ENCODE measurements around the gene ADARB2.

GRCh38 chr10:1462521-1462920, 274.8 kb downstream of the ADARB2 start:
- TF ChIP-seq RCOR1 (conservative IDR thresholded peaks at IDR 0.05; ENCODE audit: low read depth, low read length) (no peak), POLR2A (IDR thresholded peaks at IDR 0.05; ENCODE audit: low read depth, low read length) (no peak), POLR2AphosphoS5 (IDR thresholded peaks at IDR 0.05; ENCODE audit: low read length) (no peak), CHD1 (IDR thresholded peaks at IDR 0.05; ENCODE audit: low read depth, low read length) (no peak), EZH2 (IDR thresholded peaks at IDR 0.05; ENCODE audit: borderline replicate concordance, control insufficient read depth, low read depth, low read length) (no peak), HCFC1 (IDR thresholded peaks at IDR 0.05; ENCODE audit: low read length) (no peak)
- TF ChIP-seq, protein P1, sequence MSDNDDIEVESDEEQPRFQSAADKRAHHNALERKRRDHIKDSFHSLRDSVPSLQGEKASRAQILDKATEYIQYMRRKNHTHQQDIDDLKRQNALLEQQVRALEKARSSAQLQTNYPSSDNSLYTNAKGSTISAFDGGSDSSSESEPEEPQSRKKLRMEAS (IDR thresholded peaks at IDR 0.05; ENCODE audit: low read depth, low read length), result no peak

All from GM12878 (cell line).